GM18499 (cell line): ENCODE measurements around the gene DEPDC1B.
"Not testable (repeated sequence)": the region's sequence is repeated elsewhere in the genome, so short reads cannot be mapped to it uniquely, and the experiment has no call there.

Experiments used
- ATAC-seq: cut with Tn5 transposase; IDR thresholded peaks from one replicate; pipeline ENCODE4 v1.9.1; 2021; ENCODE audit warnings: moderate number of reproducible peaks; ENCODE audit not compliant: insufficient read depth, unreplicated experiment

Gene DEPDC1B

DNA sequence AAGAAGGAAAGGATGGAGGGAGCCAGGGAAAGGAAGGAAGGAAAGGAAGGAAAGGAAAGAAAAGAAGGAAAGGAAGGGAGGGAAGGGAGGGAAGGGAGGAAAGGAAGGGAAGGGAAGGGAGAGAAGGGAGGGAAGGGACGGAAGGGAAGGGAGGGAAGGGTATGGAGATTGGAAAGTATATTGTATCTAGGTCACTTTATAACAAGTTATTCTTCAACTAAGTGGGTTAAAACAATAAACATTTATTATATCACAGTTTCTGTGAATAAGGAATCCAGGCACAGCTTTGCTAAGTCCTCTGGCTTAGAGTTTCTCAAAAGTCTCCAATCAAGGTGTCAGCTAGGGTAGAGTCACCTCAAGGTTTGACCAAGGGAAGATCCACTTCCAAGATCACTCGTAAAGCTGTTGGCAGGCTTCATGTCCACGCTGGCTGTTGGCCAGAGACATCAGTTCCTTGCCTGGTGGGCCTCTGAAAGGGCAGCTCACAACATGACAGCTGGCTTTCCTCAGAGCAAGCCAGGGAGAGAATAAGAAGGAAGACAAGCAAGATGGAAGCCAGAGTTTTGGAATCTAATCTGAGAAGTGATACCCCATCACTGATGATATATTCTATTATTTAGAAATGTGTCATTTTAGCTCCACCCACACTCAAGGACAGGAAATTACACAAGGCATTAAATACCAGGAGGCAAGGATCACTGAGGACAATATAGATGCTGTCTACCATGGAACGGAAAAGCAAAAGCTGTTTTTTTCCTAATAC lies 105.1 kb downstream of the DEPDC1B start:
- no peak for ATAC-seq

DNA sequence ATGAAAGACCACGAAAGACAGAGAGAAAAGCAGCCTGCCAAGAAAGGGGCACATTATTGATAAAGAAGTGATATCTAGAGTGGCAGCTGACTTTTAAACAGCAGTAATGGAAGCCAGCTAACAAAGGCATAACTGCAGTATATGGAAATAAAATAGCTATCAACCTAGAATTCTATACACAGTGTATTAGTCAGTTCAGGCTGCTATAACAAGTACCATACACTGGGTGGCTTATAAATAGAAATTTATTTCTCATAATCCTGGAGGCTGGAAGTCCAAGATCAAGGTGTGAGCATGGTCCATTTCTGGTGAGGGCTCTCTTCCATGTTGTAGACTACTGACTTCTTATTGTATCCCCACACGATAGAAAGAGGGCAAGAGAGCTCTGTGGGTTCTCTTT lies 109.8 kb downstream of the DEPDC1B start:
- ATAC-seq, result no peak

- ATAC-seq, result not testable (repeated sequence)
Measured at GRCh38 chr5:60587312-60587711, 112.7 kb downstream of the DEPDC1B start.

- no peak for ATAC-seq
Measured at GRCh38 chr5:60586307-60586901, 113.6 kb downstream of the DEPDC1B start.

DNA sequence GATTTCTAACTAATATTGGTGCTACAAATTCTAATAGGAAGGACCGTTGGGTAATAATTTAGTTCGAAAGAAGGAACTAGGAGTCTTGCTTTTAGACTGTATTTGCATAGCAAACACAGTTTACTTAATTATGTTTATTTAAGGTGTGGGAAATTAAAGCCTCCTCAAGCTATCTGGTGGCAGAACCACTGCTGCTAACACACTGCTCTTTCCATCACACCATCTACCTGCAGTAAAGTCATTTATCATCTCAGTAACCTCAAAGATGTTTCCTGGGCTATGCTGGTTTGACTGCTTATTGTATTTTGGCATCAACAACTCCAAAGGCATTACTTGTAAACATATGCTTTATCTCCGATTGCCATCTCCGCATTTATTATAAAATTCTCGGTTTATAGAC lies 114.3 kb downstream of the DEPDC1B start:
- ATAC-seq, result no peak

- ATAC-seq, result no peak
Measured at GRCh38 chr5:60584304-60584703, 115.7 kb downstream of the DEPDC1B start.

GRCh38 chr5:60583616-60584015 lies 116.3 kb downstream of the DEPDC1B start:
- no peak for ATAC-seq

DNA sequence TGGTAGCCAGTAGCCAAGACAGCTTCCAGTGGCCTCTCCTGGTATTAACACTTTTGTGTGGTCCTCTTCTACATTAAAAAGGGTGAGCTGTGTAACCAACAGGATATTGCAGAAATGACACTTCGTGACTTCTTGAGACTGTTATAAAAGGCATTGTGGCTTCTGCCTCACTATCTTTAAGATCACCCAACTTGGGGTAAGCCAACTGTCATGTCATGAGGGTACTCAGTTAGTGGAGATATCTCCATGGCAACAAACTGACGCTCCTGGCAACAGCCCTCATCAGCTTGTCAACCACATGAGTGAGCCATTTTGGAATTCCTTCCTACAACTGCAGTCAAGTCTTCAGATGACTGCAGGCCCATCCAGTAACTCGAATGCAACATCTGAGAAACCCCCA lies 121.7 kb downstream of the DEPDC1B start:
- ATAC-seq, result no peak

GRCh38 chr5:60577116-60577515 lies 122.8 kb downstream of the DEPDC1B start:
- ATAC-seq, result no peak

- no peak for ATAC-seq
Measured at GRCh38 chr5:60576425-60576824, 123.5 kb downstream of the DEPDC1B start.

GRCh38 chr5:60568646-60569045 lies 131.3 kb downstream of the DEPDC1B start:
- ATAC-seq, result no peak

DNA sequence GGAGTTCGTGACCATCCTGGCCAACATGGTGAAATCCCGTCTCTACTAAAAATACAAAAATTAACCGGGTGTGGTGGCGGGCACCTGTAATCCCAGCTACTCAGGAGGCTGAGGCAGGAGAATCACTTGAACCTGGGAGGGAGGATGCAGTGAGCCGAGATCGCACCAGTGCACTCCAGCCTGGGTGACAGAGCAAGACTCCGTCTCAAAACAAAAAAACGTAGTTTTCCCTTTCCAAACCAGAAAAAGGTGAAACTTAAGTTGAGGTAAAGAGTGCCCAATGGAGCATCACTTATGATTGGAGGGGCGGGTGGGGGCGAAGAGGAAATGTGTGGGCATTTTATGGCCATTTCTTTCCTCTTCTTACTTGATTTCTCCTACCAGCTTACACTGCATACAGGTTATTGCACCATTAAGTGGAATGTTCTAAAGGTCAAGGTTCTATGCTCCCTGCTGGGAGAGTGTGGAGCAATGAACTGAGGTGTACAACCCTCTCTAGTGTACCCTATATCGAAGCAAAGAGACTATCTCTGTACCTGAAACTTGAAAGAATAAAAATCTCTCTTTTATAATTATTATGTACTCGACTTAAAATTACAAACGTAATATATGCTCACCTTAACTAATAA lies 136.2 kb downstream of the DEPDC1B start:
- ATAC-seq, result no peak

DNA sequence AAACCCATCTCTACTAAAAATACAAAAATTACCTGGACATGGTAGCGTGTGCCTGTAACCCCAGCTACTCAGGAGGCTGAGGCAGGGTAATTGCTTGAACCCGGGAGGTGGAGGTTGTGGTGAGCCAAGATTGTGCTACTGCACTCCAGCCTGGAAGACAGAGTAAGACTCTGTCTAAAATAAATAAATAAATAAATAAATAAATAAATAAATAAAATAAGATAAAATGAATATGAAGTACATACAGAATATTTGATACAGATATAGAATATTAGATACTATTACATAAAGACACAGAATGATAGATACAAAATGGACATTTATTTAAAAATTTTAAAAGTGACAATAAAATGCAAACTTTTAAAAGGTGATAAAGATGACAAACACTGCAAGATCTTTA lies 146.7 kb downstream of the DEPDC1B start:
- not testable (repeated sequence) for ATAC-seq

GRCh38 chr5:60551829-60552228 lies 148.1 kb downstream of the DEPDC1B start:
- no peak for ATAC-seq

DNA sequence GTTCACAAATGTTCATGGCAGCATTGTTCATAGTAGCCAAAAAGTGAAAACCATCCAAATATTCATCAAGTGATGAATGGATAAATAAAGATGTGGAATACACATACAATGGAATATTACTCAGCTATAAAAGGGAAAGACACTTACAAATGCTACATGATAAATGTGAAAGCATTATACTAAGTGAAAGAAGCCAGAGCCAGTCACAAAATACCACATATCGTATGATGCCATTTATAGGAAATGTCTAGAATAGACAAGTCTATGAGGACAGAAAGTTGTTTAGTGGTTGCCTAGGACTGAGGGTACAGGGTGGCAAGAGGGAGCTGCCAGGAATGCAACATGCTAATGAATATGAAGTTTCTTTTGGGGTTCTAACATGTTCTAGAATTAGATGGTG lies 148.7 kb downstream of the DEPDC1B start:
- ATAC-seq, result no peak

- ATAC-seq, result no peak
Measured at GRCh38 chr5:60550311-60550710, 149.7 kb downstream of the DEPDC1B start.

DNA sequence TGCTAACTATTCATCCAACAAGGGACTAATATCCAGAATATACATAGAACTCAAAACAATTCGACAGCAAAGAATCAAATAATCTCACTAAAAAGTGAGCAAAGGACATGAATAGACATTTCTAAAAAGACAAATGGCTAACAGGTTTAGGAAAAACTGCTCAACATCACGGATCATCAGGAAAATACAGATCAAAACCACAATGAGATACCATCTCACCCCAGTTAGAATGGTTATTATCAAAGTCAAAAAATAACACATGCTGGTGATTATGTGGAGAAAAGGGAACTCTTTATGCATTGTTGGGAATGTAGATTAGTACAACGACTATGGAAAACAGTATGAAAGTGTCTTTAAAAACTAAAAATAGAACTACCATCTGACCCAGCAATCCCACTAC lies 150.1 kb downstream of the DEPDC1B start:
- no peak for ATAC-seq
